NB4 (cell line): Measurements from ENCODE around the gene KCNJ4.

Experiments
- MYC ChIP-seq: IDR thresholded peaks from 2 replicates; pipeline ENCODE4 v1.6.1; 2011; ENCODE audit warnings: low read depth, low read length
- POLR2A ChIP-seq: IDR thresholded peaks from 2 replicates; pipeline ENCODE4 v1.6.1; 2011; ENCODE audit warnings: mild to moderate bottlenecking; ENCODE audit not compliant: insufficient read length; ENCODE audit errors: extremely low read depth
- TF ChIP-seq, protein P1 (sequence below): IDR thresholded peaks from one replicate; pipeline ENCODE4 v1.5.1; 2012; ENCODE audit warnings: low read depth, low read length
- TF ChIP-seq, protein P2 (sequence below): IDR thresholded peaks from 2 replicates; pipeline ENCODE4 v1.6.1; 2011; ENCODE audit warnings: low read depth, low read length

DNA sequence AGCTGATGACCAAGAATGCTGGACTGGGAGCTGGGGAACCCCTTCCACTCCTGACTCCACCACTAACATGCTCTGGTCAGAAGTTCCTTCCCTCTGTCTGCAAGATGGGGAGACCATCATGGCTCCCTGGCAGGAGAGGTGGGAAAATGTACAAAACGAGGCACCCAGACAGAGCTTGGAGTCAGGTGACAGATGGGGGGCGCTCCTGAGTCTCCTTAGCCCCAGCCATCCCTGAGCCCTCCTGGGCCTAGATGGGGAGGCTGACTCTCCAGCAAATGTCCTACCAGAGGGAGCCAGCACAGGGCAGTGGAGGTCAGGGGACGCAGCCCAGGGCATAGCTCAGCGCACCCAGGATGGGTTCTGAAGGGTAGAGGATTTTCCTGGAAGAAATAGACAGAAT is 20.0 kb downstream of the KCNJ4 start:
- TF ChIP-seq, protein P1, sequence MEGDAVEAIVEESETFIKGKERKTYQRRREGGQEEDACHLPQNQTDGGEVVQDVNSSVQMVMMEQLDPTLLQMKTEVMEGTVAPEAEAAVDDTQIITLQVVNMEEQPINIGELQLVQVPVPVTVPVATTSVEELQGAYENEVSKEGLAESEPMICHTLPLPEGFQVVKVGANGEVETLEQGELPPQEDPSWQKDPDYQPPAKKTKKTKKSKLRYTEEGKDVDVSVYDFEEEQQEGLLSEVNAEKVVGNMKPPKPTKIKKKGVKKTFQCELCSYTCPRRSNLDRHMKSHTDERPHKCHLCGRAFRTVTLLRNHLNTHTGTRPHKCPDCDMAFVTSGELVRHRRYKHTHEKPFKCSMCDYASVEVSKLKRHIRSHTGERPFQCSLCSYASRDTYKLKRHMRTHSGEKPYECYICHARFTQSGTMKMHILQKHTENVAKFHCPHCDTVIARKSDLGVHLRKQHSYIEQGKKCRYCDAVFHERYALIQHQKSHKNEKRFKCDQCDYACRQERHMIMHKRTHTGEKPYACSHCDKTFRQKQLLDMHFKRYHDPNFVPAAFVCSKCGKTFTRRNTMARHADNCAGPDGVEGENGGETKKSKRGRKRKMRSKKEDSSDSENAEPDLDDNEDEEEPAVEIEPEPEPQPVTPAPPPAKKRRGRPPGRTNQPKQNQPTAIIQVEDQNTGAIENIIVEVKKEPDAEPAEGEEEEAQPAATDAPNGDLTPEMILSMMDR, result peak; percentile 16
- TF ChIP-seq POLR2A (no peak), MYC (no peak)
- TF ChIP-seq, protein P2, sequence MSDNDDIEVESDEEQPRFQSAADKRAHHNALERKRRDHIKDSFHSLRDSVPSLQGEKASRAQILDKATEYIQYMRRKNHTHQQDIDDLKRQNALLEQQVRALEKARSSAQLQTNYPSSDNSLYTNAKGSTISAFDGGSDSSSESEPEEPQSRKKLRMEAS, result no peak
